CD4-positive, alpha-beta memory T cell (primary cell): ENCODE results near the gene KRTAP4-7. TPM values are rescaled to one million over a fixed set of nuclear protein-coding genes. Genes with fewer than 3 reads are reported as not detected.
"Not testable (repeated sequence)": the region's sequence is repeated elsewhere in the genome, so short reads cannot be mapped to it uniquely, and the experiment has no call there.

ENCODE experiments used
- CTCF ChIA-PET: fragments of 350-600 bp; sonication (Branson Sonifier 250); formaldehyde crosslinking; loops from one replicate; lab custom pipeline; 2021; ENCODE audit warnings: inconsistent platforms; ENCODE audit not compliant: partially characterized antibody; lab: Charles Lee
- POLR2A ChIA-PET: fragments of 350-600 bp; sonication (Branson Sonifier 250); formaldehyde crosslinking; loops from one replicate; lab custom pipeline; 2021; ENCODE audit not compliant: partially characterized antibody; lab: Charles Lee
- DNase-seq, 5 donors: peaks; one replicate each; pipeline versions ENCODE4 v3.0.0 to v3.0.0-alpha.2; 2020 to 2022; ENCODE audit warnings: mixed read lengths in 1 of 5
- H3K27ac ChIP-seq: one replicate; pipeline ENCODE4 v1.7.0; 2013; ENCODE audit warnings: low read depth, low read length
- H3K27me3 ChIP-seq: 2 replicates; pipeline ENCODE4 v1.7.0; 2013; ENCODE audit warnings: mild to moderate bottlenecking, low read length, moderate library complexity; ENCODE audit not compliant: insufficient read depth
- H3K36me3 ChIP-seq: 2 replicates; pipeline ENCODE4 v1.7.0; 2013; ENCODE audit warnings: mild to moderate bottlenecking, low read length, moderate library complexity; ENCODE audit not compliant: insufficient read depth
- H3K4me1 ChIP-seq: 2 replicates; pipeline ENCODE4 v1.7.0; 2013; ENCODE audit warnings: mild to moderate bottlenecking, low read length, moderate library complexity; ENCODE audit not compliant: insufficient read depth
- H3K4me3 ChIP-seq, 2 donors: one replicate each; pipeline ENCODE4 v1.7.0; 2013; ENCODE audit warnings: low read length in 2 of 2, mild to moderate bottlenecking in 1 of 2
- H3K9me3 ChIP-seq, 2 donors: one replicate each; pipeline ENCODE4 v1.7.0; 2013; ENCODE audit warnings: low read length in 2 of 2, control low read depth in 1 of 2; ENCODE audit not compliant: control insufficient read depth in 1 of 2
- H3K27ac Mint-ChIP-seq, 7 donors: one replicate each; pipeline ENCODE4 v1.8.0; 2020 to 2021; ENCODE audit warnings: mixed read lengths in 7 of 7, mild to moderate bottlenecking in 6 of 7, inconsistent platforms in 3 of 7, moderate library complexity in 3 of 7
- H3K27me3 Mint-ChIP-seq, 2 donors: one replicate each; pipeline ENCODE4 v1.8.0; 2020 to 2021; ENCODE audit warnings: mixed read lengths in 2 of 2
- H3K36me3 Mint-ChIP-seq, 2 donors: one replicate each; pipeline ENCODE4 v1.8.0; 2020 to 2021; ENCODE audit warnings: mixed read lengths in 2 of 2, inconsistent platforms in 1 of 2, mild to moderate bottlenecking in 1 of 2
- H3K4me1 Mint-ChIP-seq, 4 donors: one replicate each; pipeline ENCODE4 v1.8.0; 2020 to 2021; ENCODE audit warnings: mixed read lengths in 4 of 4, mild to moderate bottlenecking in 1 of 4
- H3K4me3 Mint-ChIP-seq, 8 donors: one replicate each; pipeline ENCODE4 v1.8.0; 2020 to 2021; ENCODE audit warnings: mixed read lengths in 8 of 8, mild to moderate bottlenecking in 7 of 8, moderate library complexity in 6 of 8, inconsistent platforms in 3 of 8
- H3K9me3 Mint-ChIP-seq, 8 donors: one replicate each; pipeline ENCODE4 v1.8.0; 2020 to 2021; ENCODE audit warnings: mixed read lengths in 8 of 8, mild to moderate bottlenecking in 5 of 8, inconsistent platforms in 3 of 8, moderate library complexity in 1 of 8
- intact Hi-C: fragments of 100-400 bp; cut with micrococcal nuclease; formaldehyde crosslinking; loops from one replicate; pipeline ENCODE4 v1.15.1; 2023
- polyA plus RNA-seq, 2 donors: library from polyadenylated mRNA; unstranded; fragments of 300-500 nt; fragmentation: Illumina TruSeq; gene quantifications; one replicate each; pipeline ENCODE4 v1.2.3, GENCODE V29; 2021
- total RNA-seq, 2 experiments: library from RNA; stranded (reverse); gene quantifications; one replicate each; pipeline ENCODE4 v1.2.3, GENCODE V29; 2021

The KRTAP4-7 gene
- total and polyA plus RNA-seq, 4 experiments from 2014 or later: not detected

DNA sequence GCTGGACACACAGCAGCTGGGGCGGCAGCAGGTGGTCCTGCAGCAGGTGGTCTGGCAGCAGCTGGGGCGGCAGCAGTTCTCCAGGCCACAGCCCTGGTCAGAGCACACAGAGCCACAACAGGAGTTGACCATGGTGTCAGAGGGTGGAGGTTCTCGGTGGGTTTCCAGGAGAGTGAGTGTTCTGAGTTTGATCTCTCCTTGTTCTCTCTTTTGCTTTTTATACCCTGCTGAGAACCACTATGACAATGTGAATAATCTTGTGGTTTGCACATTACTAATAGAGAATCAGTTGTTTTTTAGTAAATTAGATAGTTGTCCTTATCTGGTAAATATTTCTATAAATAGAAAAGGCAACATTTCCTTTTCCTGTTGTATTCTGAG is 40.0 kb downstream of the KRTAP4-7 start, which contains the start of gene KRTAP4-12:
KRTAP4-12 (minus strand) TSS at position 192 of the 381 bp plus-strand sequence; CDS start at position 132, 60 bp downstream.
- H3K9me3 ChIP-seq, H3K9me3 Mint-ChIP-seq, H3K36me3 Mint-ChIP-seq, H3K4me3 ChIP-seq, H3K27me3 ChIP-seq, H3K36me3 ChIP-seq, H3K27ac ChIP-seq, intact Hi-C loops, DNase-seq, H3K27me3 Mint-ChIP-seq: not testable (repeated sequence)
- CTCF ChIA-PET: interaction anchor here (0.7 to 1.0 kb wide), 2 partner anchors 163 to 199 kb away, joined by 3 to 6 read pairs; no protein-coding TSS in a partner anchor
- peaks cover 13 to 82% (median 50%) of the 10 kb centered on the region in 4 donors for H3K4me1 Mint-ChIP-seq
- POLR2A ChIA-PET: interaction anchor here (1.2 kb wide), 1 partner anchor 10 kb away, joined by 3 read pairs; no protein-coding TSS in a partner anchor
- peak within 1 kb of the TSS in 7 of 8 donors; percentile 64 to 87 (median 73) for H3K4me3 Mint-ChIP-seq
- peaks cover 57% of the 10 kb centered on the region for H3K4me1 ChIP-seq
- peak within 1 kb of the TSS in 6 of 7 donors; percentile 2 to 91 (median 74) for H3K27ac Mint-ChIP-seq

DNA sequence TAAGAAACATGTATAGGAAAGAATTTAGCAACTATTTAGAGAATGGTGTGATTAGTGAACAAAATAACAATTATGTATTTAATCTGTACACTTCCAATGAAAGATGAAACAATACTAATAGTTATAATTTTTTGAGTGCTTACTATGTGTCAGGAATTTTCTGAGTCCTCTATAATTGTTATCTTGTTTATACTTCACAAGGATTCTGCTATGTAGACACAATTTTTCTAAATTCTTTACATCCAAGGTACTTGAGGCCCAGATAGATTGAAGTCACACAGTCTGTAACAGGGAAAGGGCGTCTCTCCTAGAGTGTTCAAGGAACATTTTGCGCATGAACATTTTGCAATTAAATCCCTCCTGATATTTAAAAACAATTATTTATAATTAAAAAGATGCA is 41.1 kb downstream of the KRTAP4-7 start:
- H3K27ac Mint-ChIP-seq: peak overlapping the region in 1 of 7 donors; percentile 93
- H3K4me1 Mint-ChIP-seq: peaks cover 11 to 88% (median 53%) of the 10 kb centered on the region in 4 donors

DNA sequence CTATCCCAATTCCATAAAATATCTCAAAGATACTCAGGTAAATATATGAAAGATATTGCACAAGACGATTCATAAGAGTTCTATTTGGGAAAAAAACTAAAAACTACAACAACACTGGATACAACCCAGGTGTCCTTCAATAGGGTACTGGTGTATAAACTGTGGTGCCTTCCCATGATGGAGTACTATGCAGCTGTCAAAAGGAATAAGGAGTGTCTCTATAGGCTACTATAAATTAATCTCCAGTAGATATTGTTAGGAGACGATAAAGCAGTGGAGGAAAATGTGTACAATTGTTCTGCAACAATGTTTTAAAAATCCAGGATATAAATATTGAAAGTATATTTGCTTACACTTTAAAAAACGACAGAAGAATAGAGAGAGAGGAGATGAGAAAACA is 42.5 kb downstream of the KRTAP4-7 start:
- no peak overlapping the region for H3K27ac ChIP-seq
- POLR2A ChIA-PET: interaction anchor here (0.7 kb wide), 1 partner anchor 207 kb away, joined by 3 read pairs; no protein-coding TSS in a partner anchor
- H3K27me3 Mint-ChIP-seq: no peaks in the 10 kb centered on the region
- H3K36me3 ChIP-seq: no peaks in the 10 kb centered on the region
- peaks cover 47% of the 10 kb centered on the region for H3K4me1 ChIP-seq
- peak overlapping the region in 3 of 8 donors; percentile 39 to 75 (median 71) for H3K4me3 Mint-ChIP-seq
- H3K9me3 ChIP-seq: no peaks in the 10 kb centered on the region
- no peak overlapping the region for H3K4me3 ChIP-seq
- CTCF ChIA-PET: interaction anchor here (1.6 kb wide), 1 partner anchor 196 kb away, joined by 5 read pairs; no protein-coding TSS in a partner anchor
- H3K27me3 ChIP-seq: no peaks in the 10 kb centered on the region
- peak overlapping the region in 3 of 7 donors; percentile 43 to 64 (median 59) for H3K27ac Mint-ChIP-seq
- no peaks in the 10 kb centered on the region for H3K36me3 Mint-ChIP-seq
- H3K9me3 Mint-ChIP-seq: peaks cover 0 to 7% (median 3%) of the 10 kb centered on the region in 8 donors
- no peak for DNase-seq
- peaks cover 11 to 91% (median 51%) of the 10 kb centered on the region in 4 donors for H3K4me1 Mint-ChIP-seq
- intact Hi-C loops: loop anchor here (5.0 kb wide), 1 partner anchor 181 kb away; the partner anchor contains the start of gene KRTAP16-1

More for the DNA sequence above, 41.1 kb downstream of the KRTAP4-7 start:
- Histone ChIP-seq H3K27me3 (no peaks in the 10 kb centered on the region), H3K4me1 (peaks cover 52% of the 10 kb centered on the region), H3K36me3 (no peaks in the 10 kb centered on the region), H3K4me3 (no peak overlapping the region), H3K27ac (no peak overlapping the region), H3K9me3 (no peaks in the 10 kb centered on the region)
- CTCF ChIA-PET: no interaction called here
- Mint-ChIP-seq H3K27me3 (no peaks in the 10 kb centered on the region), H3K36me3 (no peaks in the 10 kb centered on the region), H3K9me3 (peaks cover 0 to 7% (median 4%) of the 10 kb centered on the region in 8 donors), H3K4me3 (peak overlapping the region in 3 of 8 donors; percentile 44 to 87 (median 51))
- intact Hi-C loops: loop anchor here (5.0 kb wide), 1 partner anchor 182 kb away; the partner anchor contains the start of gene KRTAP16-1
- POLR2A ChIA-PET: interaction anchor here (1.2 kb wide), 1 partner anchor 9 kb away, joined by 3 read pairs; no protein-coding TSS in a partner anchor
- DNase-seq: no peak

DNA sequence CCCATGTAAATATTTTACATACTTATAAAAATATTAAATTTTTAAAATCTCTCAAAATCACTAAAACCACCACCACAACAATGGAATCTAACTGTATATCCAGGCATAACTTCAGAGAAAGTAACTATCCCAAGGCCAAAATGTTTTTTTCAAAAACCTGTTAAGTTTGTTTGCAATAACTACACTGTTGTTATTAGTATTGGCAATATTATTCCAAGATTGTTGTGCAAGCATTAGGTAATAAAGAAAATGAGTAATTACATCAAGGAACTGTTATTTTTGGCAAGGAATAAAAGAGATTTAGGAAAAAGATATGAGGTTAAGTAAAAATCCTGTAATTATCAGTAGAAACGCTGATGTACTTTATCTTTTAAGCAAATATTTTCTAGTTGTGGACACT is 43.4 kb downstream of the KRTAP4-7 start:
- POLR2A ChIA-PET: no interaction called here
- Mint-ChIP-seq H3K9me3 (peaks cover 0 to 7% (median 3%) of the 10 kb centered on the region in 8 donors), H3K4me1 (peaks cover 11 to 93% (median 58%) of the 10 kb centered on the region in 4 donors), H3K4me3 (no peak overlapping the region), H3K27me3 (no peaks in the 10 kb centered on the region), H3K27ac (no peak overlapping the region), H3K36me3 (no peaks in the 10 kb centered on the region)
- Histone ChIP-seq H3K4me3 (no peak overlapping the region), H3K27ac (no peak overlapping the region), H3K4me1 (peaks cover 47% of the 10 kb centered on the region), H3K9me3 (no peaks in the 10 kb centered on the region), H3K36me3 (no peaks in the 10 kb centered on the region), H3K27me3 (no peaks in the 10 kb centered on the region)
- no peak for DNase-seq
- CTCF ChIA-PET: interaction anchor here (1.6 kb wide), 1 partner anchor 195 kb away, joined by 5 read pairs; no protein-coding TSS in a partner anchor
- intact Hi-C loops: loop anchor here (5.0 kb wide), 1 partner anchor 180 kb away; the partner anchor contains the start of gene KRTAP16-1

DNA sequence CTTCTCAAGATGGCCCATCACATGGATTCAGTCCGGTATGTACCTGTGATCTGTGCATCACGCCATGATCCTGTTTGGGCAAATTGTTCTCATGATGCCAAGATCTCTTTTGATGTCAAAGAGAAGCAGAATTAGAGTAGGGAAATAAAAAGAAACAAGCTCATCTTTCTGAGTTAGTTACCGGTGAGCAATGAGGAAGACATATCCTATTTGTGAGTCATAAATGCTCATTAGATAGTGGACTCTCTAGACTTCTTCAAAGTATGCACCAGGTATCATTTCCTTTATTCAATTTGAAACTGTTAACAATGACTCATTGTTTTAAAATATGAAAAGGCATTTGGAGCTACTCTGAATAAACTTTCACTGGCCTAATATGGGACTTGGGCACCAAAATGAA is 48.0 kb downstream of the KRTAP4-7 start:
- Mint-ChIP-seq H3K4me3 (peak overlapping the region in 2 of 8 donors; percentile 14 to 19), H3K27ac (peak overlapping the region in 2 of 7 donors; percentile 54 to 80), H3K9me3 (peaks cover 0 to 7% (median 1%) of the 10 kb centered on the region in 8 donors), H3K27me3 (no peaks in the 10 kb centered on the region), H3K4me1 (peaks cover 0 to 66% (median 32%) of the 10 kb centered on the region in 4 donors), H3K36me3 (no peaks in the 10 kb centered on the region)
- POLR2A ChIA-PET: interaction anchor here (0.9 to 2.7 kb wide), 3 partner anchors 10 to 177 kb away, joined by 3 to 14 read pairs (median 4); partner anchors contain the start of gene KRTAP16-1
- peaks cover 22% of the 10 kb centered on the region for H3K4me1 ChIP-seq
- H3K27me3 ChIP-seq: no peaks in the 10 kb centered on the region
- no peaks in the 10 kb centered on the region for H3K36me3 ChIP-seq
- no peak overlapping the region for H3K27ac ChIP-seq
- no peak overlapping the region for H3K4me3 ChIP-seq
- intact Hi-C loops: no loop called here
- no peaks in the 10 kb centered on the region for H3K9me3 ChIP-seq
- no peak for DNase-seq
- CTCF ChIA-PET: interaction anchor here (2.6 kb wide), 1 partner anchor 190 kb away, joined by 11 read pairs; no protein-coding TSS in a partner anchor

DNA sequence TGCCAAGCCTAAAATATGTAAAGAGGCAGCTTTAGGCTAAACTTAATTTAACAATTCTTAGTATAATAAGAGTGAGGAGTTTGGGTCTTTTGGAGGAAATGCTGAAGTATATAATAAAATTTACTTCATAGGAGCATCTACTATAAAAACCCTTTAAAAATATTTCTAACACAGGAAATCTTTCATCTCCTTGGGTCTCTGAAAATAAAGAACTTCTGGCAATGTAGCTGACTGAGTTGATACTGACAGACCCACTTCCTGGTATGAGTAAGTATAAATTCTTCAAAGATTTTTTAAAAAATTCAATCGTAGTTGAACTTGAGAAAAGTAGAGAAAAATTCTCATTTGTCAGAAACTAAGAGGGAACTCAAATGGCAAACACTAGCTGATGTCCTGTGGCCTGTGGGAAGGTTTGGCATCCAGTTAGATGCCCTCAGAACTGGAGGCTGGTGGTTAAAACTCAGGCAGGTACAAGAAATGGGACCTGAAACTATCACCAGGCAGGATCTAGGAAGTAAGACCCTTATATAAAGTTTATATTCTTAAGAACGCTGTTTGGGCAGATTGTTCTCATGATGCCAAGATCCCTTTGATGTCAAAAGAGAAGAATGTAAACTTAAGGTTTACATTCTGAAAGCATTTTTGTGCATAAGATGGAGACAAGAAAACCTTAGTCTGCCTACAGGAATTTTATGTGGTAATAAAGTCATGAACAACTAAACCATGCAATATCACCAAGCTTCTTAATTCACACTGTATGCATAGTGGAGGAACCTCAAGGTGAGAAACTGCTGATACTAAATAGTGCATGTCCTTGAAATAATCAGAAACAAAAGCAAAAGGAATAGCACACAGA is 50.2 kb downstream of the KRTAP4-7 start:
- peak overlapping the region in 5 of 8 donors; percentile 18 to 85 (median 63) for H3K4me3 Mint-ChIP-seq
- DNase-seq: peak in 2 of 5 donors; percentile 32 to 41

More for the DNA sequence above, 50.2 kb downstream of the KRTAP4-7 start:
- Histone ChIP-seq H3K27me3 (no peaks in the 10 kb centered on the region), H3K4me1 (peaks cover 22% of the 10 kb centered on the region), H3K27ac (no peak overlapping the region), H3K4me3 (no peak overlapping the region), H3K9me3 (no peaks in the 10 kb centered on the region), H3K36me3 (no peaks in the 10 kb centered on the region)
- POLR2A ChIA-PET: interaction anchor here (1.1 to 1.7 kb wide), 6 partner anchors 10 to 555 kb away, joined by 3 to 13 read pairs (median 5); partner anchors contain the start of genes EIF1, KRTAP16-1 and KRTAP4-12
- Mint-ChIP-seq H3K9me3 (peaks cover 0 to 8% (median 6%) of the 10 kb centered on the region in 8 donors), H3K36me3 (peaks cover 0 to 4% of the 10 kb centered on the region in 2 donors), H3K27me3 (peaks cover 2 to 3% of the 10 kb centered on the region in 2 donors), H3K4me1 (peaks cover 0 to 47% (median 29%) of the 10 kb centered on the region in 4 donors), H3K27ac (peak overlapping the region in 4 of 7 donors; percentile 78 to 96 (median 94))
- CTCF ChIA-PET: interaction anchor here (1.9 to 2.6 kb wide), 2 partner anchors 174 to 188 kb away, joined by 5 to 11 read pairs; no protein-coding TSS in a partner anchor
- intact Hi-C loops: no loop called here
